ELR (cell line): Measurements from ENCODE around the gene TSPAN3.

Source experiments
- DNase-seq: peaks from one replicate; pipeline ENCODE4 v3.0.0-alpha.2; 2015; ENCODE audit warnings: low read depth

TSPAN3 gene

GRCh38 chr15:77053709-77054108 lies 17.2 kb downstream of the TSPAN3 start:
- no peak for DNase-seq

- no peak for DNase-seq
These were observed 18.4 kb downstream of the TSPAN3 start for GRCh38 chr15:77052556-77052955.

GRCh38 chr15:77048135-77048876 lies 22.6 kb downstream of the TSPAN3 start:
- DNase-seq: no peak

GRCh38 chr15:77046704-77047412 lies 24.1 kb downstream of the TSPAN3 start:
- no peak for DNase-seq

- DNase-seq: no peak
These were observed 24.9 kb downstream of the TSPAN3 start for GRCh38 chr15:77045985-77046384.

GRCh38 chr15:77044228-77045042 lies 26.5 kb downstream of the TSPAN3 start:
- DNase-seq: no peak

- DNase-seq: no peak
These were observed 27.7 kb downstream of the TSPAN3 start for GRCh38 chr15:77042955-77043920.

- DNase-seq: no peak
These were observed 28.5 kb downstream of the TSPAN3 start for GRCh38 chr15:77042245-77042919.

- DNase-seq: no peak
These were observed 30.2 kb downstream of the TSPAN3 start for GRCh38 chr15:77040673-77041072.

- no peak for DNase-seq
These were observed 31.1 kb downstream of the TSPAN3 start for GRCh38 chr15:77039848-77040247.

- no peak for DNase-seq
These were observed 31.7 kb downstream of the TSPAN3 start for GRCh38 chr15:77039217-77039533.

- peak; percentile 43 for DNase-seq
These were observed 32.3 kb downstream of the TSPAN3 start for GRCh38 chr15:77038312-77039216.

- no peak for DNase-seq
These were observed 33.3 kb downstream of the TSPAN3 start for GRCh38 chr15:77037388-77038209.

GRCh38 chr15:77036537-77037387 lies 34.1 kb downstream of the TSPAN3 start:
- DNase-seq: no peak

- DNase-seq: no peak
These were observed 34.9 kb downstream of the TSPAN3 start for GRCh38 chr15:77035999-77036471.

GRCh38 chr15:77035584-77035983 lies 35.3 kb downstream of the TSPAN3 start:
- no peak for DNase-seq

- DNase-seq: peak; percentile 46
These were observed 36.0 kb downstream of the TSPAN3 start for GRCh38 chr15:77034695-77035489.
